Measurements from ENCODE around the gene NTM.
"Not testable (repeated sequence)": the region's sequence is repeated elsewhere in the genome, so short reads cannot be mapped to it uniquely, and the experiment has no call there.

Gene NTM

GRCh38 chr11:132351050-132351449 lies 980.6 kb downstream of the NTM start:
- DNase-seq, result no peak

GRCh38 chr11:132352497-132352896 lies 982.1 kb downstream of the NTM start:
- DNase-seq, result no peak

GRCh38 chr11:132353255-132353654 lies 982.8 kb downstream of the NTM start:
- DNase-seq, result no peak

GRCh38 chr11:132357811-132358572 lies 987.6 kb downstream of the NTM start:
- no peak for DNase-seq

GRCh38 chr11:132358573-132358953 lies 988.1 kb downstream of the NTM start:
- no peak for DNase-seq

- DNase-seq, result no peak
Measured at GRCh38 chr11:132361011-132361550, 990.7 kb downstream of the NTM start.

- no peak for DNase-seq
Measured at GRCh38 chr11:132365650-132366049, 995.2 kb downstream of the NTM start.

- DNase-seq, result no peak
Measured at GRCh38 chr11:132367293-132367692, 996.9 kb downstream of the NTM start.

- DNase-seq, result not testable (repeated sequence)
Measured at GRCh38 chr11:132370114-132370513, 999.7 kb downstream of the NTM start.

- no peak for DNase-seq
Measured at GRCh38 chr11:132373405-132374143, 1003.2 kb downstream of the NTM start.

GRCh38 chr11:132379540-132379939 lies 1009.1 kb downstream of the NTM start:
- DNase-seq, result no peak

All from NCI-H1436 treated with DMSO at 0.1 percent for 48 hours (cell line).